Measurements from ENCODE around the gene ABI1.

Gene ABI1

GRCh38 chr10:26787362-26787761 is 73.4 kb downstream of the ABI1 start:
- Mint-ChIP-seq H3K27ac (no peak overlapping the region), H3K36me3 (ENCODE audit: low read depth) (peaks cover 26% of the 10 kb centered on the region), H3K27me3 (ENCODE audit: low read depth) (no peaks in the 10 kb centered on the region), H3K4me1 (no peaks in the 10 kb centered on the region), H3K4me3 (no peak overlapping the region), H3K9me3 (peaks cover 15% of the 10 kb centered on the region)
- TF ChIP-seq CTCF (IDR thresholded peaks at IDR 0.05; ENCODE audit: unreplicated experiment in 3 of 3), result no peak

GRCh38 chr10:26781797-26782196 is 79.0 kb downstream of the ABI1 start:
- Mint-ChIP-seq H3K9me3 (no peaks in the 10 kb centered on the region), H3K36me3 (ENCODE audit: low read depth) (peaks cover 4% of the 10 kb centered on the region), H3K4me3 (no peak overlapping the region), H3K4me1 (peaks cover 3% of the 10 kb centered on the region), H3K27ac (no peak overlapping the region), H3K27me3 (ENCODE audit: low read depth) (no peaks in the 10 kb centered on the region)
- no peak for TF ChIP-seq CTCF (IDR thresholded peaks at IDR 0.05; ENCODE audit: unreplicated experiment in 3 of 3)

- Mint-ChIP-seq H3K36me3 (ENCODE audit: low read depth) (peaks cover 4% of the 10 kb centered on the region), H3K4me3 (no peak overlapping the region), H3K9me3 (no peaks in the 10 kb centered on the region), H3K27me3 (ENCODE audit: low read depth) (no peaks in the 10 kb centered on the region), H3K4me1 (peaks cover 3% of the 10 kb centered on the region), H3K27ac (no peak overlapping the region)
- TF ChIP-seq CTCF (IDR thresholded peaks at IDR 0.05; ENCODE audit: unreplicated experiment in 3 of 3), result no peak
Observed at GRCh38 chr10:26780793-26781601, 79.8 kb downstream of the ABI1 start.

- no peak for TF ChIP-seq CTCF (IDR thresholded peaks at IDR 0.05; ENCODE audit: unreplicated experiment in 3 of 3)
- Mint-ChIP-seq H3K4me3 (no peak overlapping the region), H3K36me3 (ENCODE audit: low read depth) (no peaks in the 10 kb centered on the region), H3K4me1 (peaks cover 3% of the 10 kb centered on the region), H3K27me3 (ENCODE audit: low read depth) (no peaks in the 10 kb centered on the region), H3K9me3 (no peaks in the 10 kb centered on the region), H3K27ac (no peak overlapping the region)
Observed at GRCh38 chr10:26780106-26780792, 80.5 kb downstream of the ABI1 start.

- Mint-ChIP-seq H3K36me3 (ENCODE audit: low read depth) (no peaks in the 10 kb centered on the region), H3K27me3 (ENCODE audit: low read depth) (no peaks in the 10 kb centered on the region), H3K4me3 (no peak overlapping the region), H3K9me3 (no peaks in the 10 kb centered on the region), H3K27ac (no peak overlapping the region), H3K4me1 (peaks cover 3% of the 10 kb centered on the region)
- no peak for TF ChIP-seq CTCF (IDR thresholded peaks at IDR 0.05; ENCODE audit: unreplicated experiment in 3 of 3)
Observed at GRCh38 chr10:26779176-26779860, 81.4 kb downstream of the ABI1 start.
